HG02870 (cell line): ENCODE data around the gene CDH4.

ENCODE experiments used
- ATAC-seq: cut with Tn5 transposase; IDR thresholded peaks from one replicate; pipeline ENCODE4 v1.9.1; 2021; ENCODE audit warnings: mild to moderate bottlenecking, moderate library complexity; ENCODE audit not compliant: unreplicated experiment

The CDH4 gene

GRCh38 chr20:61613917-61614705, 362.1 kb downstream of the CDH4 start:
- no peak for ATAC-seq

- no peak for ATAC-seq
Measured at GRCh38 chr20:61614706-61615100, 362.6 kb downstream of the CDH4 start.

- no peak for ATAC-seq
Measured at GRCh38 chr20:61615806-61616205, 363.7 kb downstream of the CDH4 start.

DNA sequence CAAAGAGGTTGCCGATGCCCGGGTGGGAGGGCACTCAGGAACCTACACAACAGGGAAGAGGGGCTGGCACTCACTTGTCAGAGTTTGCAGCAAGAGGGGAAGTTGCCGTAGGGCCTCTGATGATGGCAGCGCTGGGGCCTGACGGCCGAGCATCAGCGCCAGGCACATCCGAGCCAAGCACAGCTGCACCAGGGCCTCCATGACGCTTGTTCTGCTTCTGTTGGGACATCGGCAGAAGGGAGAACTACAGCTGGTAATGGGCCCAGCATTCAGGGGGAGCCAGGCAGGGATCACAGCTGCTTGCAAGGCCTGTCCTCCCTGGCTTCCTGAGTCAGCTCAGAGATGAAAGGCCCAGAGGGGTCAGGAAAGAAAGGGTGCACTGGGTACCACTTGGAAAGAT, 367.7 kb downstream of the CDH4 start:
- ATAC-seq, result no peak

DNA sequence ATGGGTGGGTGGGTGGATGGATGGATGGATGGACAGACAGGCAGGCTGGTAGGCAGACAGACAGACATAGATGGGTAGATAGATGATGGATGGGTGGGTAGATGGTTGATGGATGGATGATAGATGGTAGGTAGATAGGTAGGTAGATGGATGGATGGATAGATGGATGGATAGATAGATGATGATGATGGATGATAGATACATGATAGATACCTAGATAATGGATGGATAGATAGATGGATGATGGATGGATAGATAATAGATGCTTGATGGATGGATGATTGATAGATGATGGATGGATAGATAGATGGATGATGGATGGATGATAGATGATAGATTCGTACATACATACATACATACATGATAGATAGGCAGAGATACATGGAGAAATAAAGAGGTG, 368.1 kb downstream of the CDH4 start:
- no peak for ATAC-seq

GRCh38 chr20:61621035-61621730, 369.1 kb downstream of the CDH4 start:
- no peak for ATAC-seq

GRCh38 chr20:61621852-61622251, 369.8 kb downstream of the CDH4 start:
- ATAC-seq, result no peak

- ATAC-seq, result no peak
Measured at GRCh38 chr20:61623451-61623850, 371.4 kb downstream of the CDH4 start.

DNA sequence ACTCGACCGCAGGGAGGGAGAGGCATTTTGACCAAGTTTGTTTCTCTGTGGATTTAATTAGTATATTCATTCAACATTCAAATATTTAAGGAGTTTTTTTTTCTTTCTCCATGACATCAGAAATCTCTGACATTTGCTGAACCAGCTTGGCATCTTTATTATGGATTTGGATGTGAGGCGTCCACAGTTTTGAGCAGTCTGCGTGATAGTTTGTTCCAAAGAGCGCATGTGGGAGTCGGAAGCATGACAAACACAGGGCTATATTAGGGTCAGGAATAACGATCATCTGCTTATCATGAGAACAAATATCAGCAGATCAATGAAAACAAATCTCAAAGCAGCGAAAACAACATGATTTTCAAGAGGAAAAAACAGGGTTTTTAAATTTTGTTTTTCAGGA, 373.2 kb downstream of the CDH4 start:
- ATAC-seq, result no peak

- ATAC-seq, result no peak
Measured at GRCh38 chr20:61626412-61626811, 374.4 kb downstream of the CDH4 start.

DNA sequence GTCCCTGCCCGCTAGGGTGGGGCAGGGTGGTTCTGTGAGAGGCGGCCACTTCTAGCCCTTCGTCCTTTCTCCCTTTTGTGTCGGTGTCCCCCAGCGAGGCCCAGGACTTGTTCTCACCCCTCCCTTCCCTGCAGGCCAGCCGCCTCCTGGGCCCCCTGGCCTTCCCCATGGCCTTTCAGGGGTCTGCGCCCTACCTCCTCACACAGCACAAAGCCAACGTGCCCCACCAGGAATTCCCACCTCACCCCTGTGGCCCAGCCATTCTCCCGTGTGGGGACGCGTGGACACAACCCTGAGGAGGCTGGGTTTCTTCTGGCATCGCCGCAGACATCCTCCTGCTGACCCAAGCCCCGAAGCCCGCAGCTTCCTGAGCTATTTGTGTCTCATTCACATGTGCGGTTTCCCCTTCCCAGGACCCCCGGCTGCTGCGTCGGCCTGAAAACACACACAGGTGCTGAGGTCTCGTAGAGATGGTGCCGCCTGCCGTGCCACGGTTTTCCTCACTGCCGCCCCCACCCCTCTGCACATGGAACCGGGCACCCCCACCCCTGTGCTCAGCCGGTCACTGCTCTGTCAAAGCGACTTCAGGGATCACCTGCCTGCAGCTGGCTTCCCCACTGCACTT, 375.8 kb downstream of the CDH4 start:
- no peak for ATAC-seq

GRCh38 chr20:61628480-61628879, 376.4 kb downstream of the CDH4 start:
- no peak for ATAC-seq

- ATAC-seq, result no peak
Measured at GRCh38 chr20:61628901-61629601, 377.0 kb downstream of the CDH4 start.

- ATAC-seq, result no peak
Measured at GRCh38 chr20:61629602-61630390, 377.7 kb downstream of the CDH4 start.

- no peak for ATAC-seq
Measured at GRCh38 chr20:61630391-61630650, 378.3 kb downstream of the CDH4 start.

- ATAC-seq, result no peak
Measured at GRCh38 chr20:61630816-61631215, 378.8 kb downstream of the CDH4 start.

GRCh38 chr20:61631751-61632150, 379.7 kb downstream of the CDH4 start:
- no peak for ATAC-seq

DNA sequence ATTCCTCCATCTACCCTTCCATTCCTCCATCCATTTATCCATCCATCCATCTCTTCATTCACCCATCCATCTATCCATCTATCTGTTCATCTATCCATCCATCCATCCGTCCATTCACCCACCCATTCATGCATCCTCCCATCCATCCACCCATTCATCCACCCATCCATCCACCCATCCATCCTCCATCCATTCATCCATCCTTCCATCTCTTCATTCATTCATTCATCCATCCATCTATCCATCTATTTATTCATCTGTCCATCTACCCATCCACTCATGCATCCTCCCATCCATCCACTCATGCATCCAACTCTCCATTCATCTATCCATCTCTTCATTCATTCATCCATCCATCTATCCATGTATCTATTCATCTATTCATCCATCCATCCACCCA, 380.9 kb downstream of the CDH4 start:
- no peak for ATAC-seq

- ATAC-seq, result no peak
Measured at GRCh38 chr20:61634376-61635145, 382.5 kb downstream of the CDH4 start.
